SK-N-SH (cell line): ENCODE measurements around the gene PAM. TPM values are rescaled to one million over a fixed set of nuclear protein-coding genes. Genes with fewer than 3 reads are reported as not detected.

Source experiments
- CTCF ChIA-PET: fragments of 300-600, 350-600 bp; formaldehyde crosslinking; extraction: SDS; loops from one replicate; lab custom pipeline; 2021; lab: Yijun Ruan, JAX
- POLR2A ChIA-PET: fragments of 350-600 bp; sonication (Branson Sonifier 250); formaldehyde crosslinking; extraction: SDS; loops from one replicate; lab custom pipeline; 2020; ENCODE audit warnings: antibody characterized with exemption, inconsistent platforms; lab: Yijun Ruan, JAX
- DNase-seq: peaks from one replicate; pipeline ENCODE4 v3.0.0; 2012
- H2AFZ ChIP-seq: fragments of 200-600 bp; sonication (generic); 2 replicates; pipeline ENCODE4 v1.8.1; 2016; ENCODE audit warnings: antibody characterized with exemption, mild to moderate bottlenecking, low read depth
- H3F3A ChIP-seq: fragments of 200-600 bp; sonication (generic); replicated peaks from 2 replicates; pipeline ENCODE3; 2016; ENCODE audit warnings: antibody characterized with exemption, mild to moderate bottlenecking; ENCODE audit not compliant: insufficient read depth
- H3K27ac ChIP-seq, 2 experiments: fragments of 200-500 bp in 1 of 2; fragments of 200-600 bp in 1 of 2; sonication (Bioruptor generic) in 1 of 2; sonication (generic), shearing (Covaris generic) in 1 of 2; 2 replicates each; pipeline versions ENCODE4 v1.5.1 to v1.6.1; 2014 to 2016; ENCODE audit warnings: low read depth in 2 of 2, inconsistent platforms in 1 of 2, low read length in 1 of 2, mild to moderate bottlenecking in 1 of 2, mixed read lengths in 1 of 2
- H3K27me3 ChIP-seq: fragments of 200-600 bp; sonication (generic), shearing (Covaris generic); 2 replicates; pipeline ENCODE4 v1.6.1; 2016; ENCODE audit warnings: mixed run types; ENCODE audit not compliant: insufficient read depth
- H3K36me3 ChIP-seq, 2 experiments: fragments of 200-500 bp in 1 of 2; fragments of 200-600 bp in 1 of 2; sonication (Bioruptor generic) in 1 of 2; sonication (generic) in 1 of 2; replicated peaks in 1 of 2; 2 replicates each; pipeline versions ENCODE3 to v1.5.1; 2014 to 2016; ENCODE audit warnings: low read length in 1 of 2, mild to moderate bottlenecking in 1 of 2; ENCODE audit not compliant: insufficient read depth in 2 of 2, control insufficient read depth in 1 of 2
- H3K4me1 ChIP-seq, 2 experiments: fragments of 200-500 bp in 1 of 2; fragments of 200-600 bp in 1 of 2; sonication (Bioruptor generic) in 1 of 2; sonication (generic), shearing (Covaris generic) in 1 of 2; 2 replicates each; pipeline versions ENCODE4 v1.5.1 to v1.6.1; 2014 to 2016; ENCODE audit warnings: low read depth in 1 of 2, low read length in 1 of 2, mixed run types in 1 of 2; ENCODE audit not compliant: insufficient read depth in 2 of 2, control insufficient read depth in 1 of 2
- H3K4me2 ChIP-seq: fragments of 200-600 bp; sonication (generic), shearing (Covaris generic); 2 replicates; pipeline ENCODE4 v1.6.1; 2017; ENCODE audit warnings: mixed run types
- H3K4me3 ChIP-seq, 2 experiments: fragments of 200-500 bp in 1 of 2; fragments of 200-600 bp in 1 of 2; sonication (Bioruptor generic) in 1 of 2; sonication (generic), shearing (Covaris generic) in 1 of 2; 2 replicates each; pipeline versions ENCODE4 v1.5.1 to v1.8.1; 2014 to 2016; ENCODE audit warnings: low read depth in 2 of 2, inconsistent platforms in 1 of 2, low read length in 1 of 2, mild to moderate bottlenecking in 1 of 2, mixed read lengths in 1 of 2, moderate library complexity in 1 of 2
- H3K79me2 ChIP-seq: fragments of 200-600 bp; sonication (generic); 2 replicates; pipeline ENCODE4 v1.8.1; 2017; ENCODE audit warnings: mild to moderate bottlenecking; ENCODE audit not compliant: insufficient read depth
- H3K9ac ChIP-seq: fragments of 200-600 bp; sonication (generic); 2 replicates; pipeline ENCODE4 v1.6.1; 2017; ENCODE audit warnings: mixed run types
- H3K9me2 ChIP-seq: fragments of 200-600 bp; sonication (generic); 2 replicates; pipeline ENCODE4 v1.6.1; 2017; ENCODE audit warnings: mixed run types
- H3K9me3 ChIP-seq: fragments of 200-600 bp; sonication (generic); 2 replicates; pipeline ENCODE4 v1.6.1; 2017; ENCODE audit warnings: mixed run types, mild to moderate bottlenecking, moderate library complexity
- H4K20me1 ChIP-seq: fragments of 200-600 bp; sonication (generic); 2 replicates; pipeline ENCODE4 v1.6.1; 2017; ENCODE audit warnings: mild to moderate bottlenecking, mixed run types; ENCODE audit not compliant: insufficient read depth
- ELF1 ChIP-seq: IDR thresholded peaks from 2 replicates; pipeline ENCODE4 v1.4.0; 2012
- EZH2phosphoT487 ChIP-seq: fragments of 200-600 bp; sonication (generic); IDR thresholded peaks from 2 replicates; pipeline ENCODE4 v1.6.1; 2017; ENCODE audit warnings: low read depth, mixed run types, mild to moderate bottlenecking, antibody characterized with exemption, moderate library complexity, borderline replicate concordance
- FOXJ3 ChIP-seq: sonication (generic); formaldehyde crosslinking; IDR thresholded peaks from 2 replicates; pipeline ENCODE4 v1.5.1; 2020; ENCODE audit warnings: mild to moderate bottlenecking, missing genetic modification reagents
- GABPA ChIP-seq: IDR thresholded peaks from 2 replicates; pipeline ENCODE4 v1.4.0; 2012; ENCODE audit warnings: low read depth, mild to moderate bottlenecking
- IRF3 ChIP-seq: fragments of 150-350 bp; IDR thresholded peaks from 2 replicates; pipeline ENCODE4 v1.6.1; 2016; ENCODE audit warnings: mild to moderate bottlenecking, low read depth, low read length
- MAX ChIP-seq: IDR thresholded peaks from 2 replicates; pipeline ENCODE4 v1.4.0; 2012; ENCODE audit warnings: low read depth
- MEF2A ChIP-seq: IDR thresholded peaks from 2 replicates; pipeline ENCODE4 v1.4.0; 2012; ENCODE audit warnings: low read depth, borderline replicate concordance
- POLR2AphosphoS5 ChIP-seq: IDR thresholded peaks from 2 replicates; pipeline ENCODE4 v1.6.1; 2012; ENCODE audit warnings: low read depth, low read length
- RFX5 ChIP-seq: IDR thresholded peaks from 2 replicates; pipeline ENCODE4 v1.6.1; 2012; ENCODE audit warnings: mild to moderate bottlenecking, improper control_type of control experiment, low read length
- SIN3A ChIP-seq: IDR thresholded peaks from 2 replicates; pipeline ENCODE4 v1.6.1; 2012; ENCODE audit warnings: low read depth, mild to moderate bottlenecking, low read length, moderate library complexity, borderline replicate concordance
- TEAD4 ChIP-seq: IDR thresholded peaks from 2 replicates; pipeline ENCODE4 v1.4.0; 2012; ENCODE audit warnings: mild to moderate bottlenecking, borderline replicate concordance; ENCODE audit not compliant: insufficient read depth
- WGBS: methylation state at CpG from one replicate; pipeline ENCODE4 v1.1.6; 2017; ENCODE audit warnings: low lambda C conversion rate; 5-methylcytosine and 5-hydroxymethylcytosine counted together
- polyA plus RNA-seq, 3 experiments: library from polyadenylated mRNA; depleted of rRNA; stranded (reverse); fragments of >200 nt; gene quantifications; 2 replicates each; pipeline ENCODE4 v1.2.3, GENCODE V29; 2012

Gene PAM
- polyA plus RNA-seq, 1 of the 3 experiments (the other 2 are of a cell fraction) = 507 TPM

GRCh38 chr5:102879741-102880140 lies 124.6 kb downstream of the PAM start:
- Histone ChIP-seq H4K20me1 (no peaks in the 10 kb centered on the region; the same call in 1 of the 2 replicates), H3K27ac (no peak overlapping the region), H3K4me2 (no peak overlapping the region), H2AFZ (no peak overlapping the region), H3K9me3 (no peaks in the 10 kb centered on the region; the same call in 1 of the 2 replicates), H3K27me3 (no peaks in the 10 kb centered on the region), H3K4me3 (no peak overlapping the region), H3K36me3 (peaks cover 3 to 55% of the 10 kb centered on the region in 2 experiments), H3K79me2 (peaks cover 71% of the 10 kb centered on the region), H3K9ac (no peak overlapping the region), H3K4me1 (no peaks in the 10 kb centered on the region; a peak in 1 of 4 replicates), H3F3A (peaks cover 10% of the 10 kb centered on the region), H3K9me2 (no peaks in the 10 kb centered on the region)
- CTCF ChIA-PET = no interaction called here
- TF ChIP-seq MEF2A = no peak
- no peak for TF ChIP-seq ELF1
- no peak for TF ChIP-seq EZH2phosphoT487
- TF ChIP-seq IRF3 = no peak
- no peak for TF ChIP-seq SIN3A
- POLR2A ChIA-PET = no interaction called here
- 93% methylated on average over 6 of the region's 6 CpGs for WGBS
- no peak for DNase-seq

- TF ChIP-seq RFX5 (no peak), IRF3 (no peak), POLR2AphosphoS5 (no peak), FOXJ3 (CRISPR knock-in tag) (no peak)
- ChIA-PET CTCF (no interaction called here), POLR2A (no interaction called here)
- peaks cover 6 to 35% of the 10 kb centered on the region in 2 experiments for H3K36me3 ChIP-seq
- no peak overlapping the region for H3K27ac ChIP-seq
- H3K9ac ChIP-seq = no peak overlapping the region
- H4K20me1 ChIP-seq = peaks cover 4% of the 10 kb centered on the region; the same call in 1 of the 2 replicates
- H3K27me3 ChIP-seq = no peaks in the 10 kb centered on the region
- no peaks in the 10 kb centered on the region; a peak in 3 of 4 replicates for H3K4me1 ChIP-seq
- no peak overlapping the region for H3K4me2 ChIP-seq
- H2AFZ ChIP-seq = no peak overlapping the region
- peaks cover 5% of the 10 kb centered on the region for H3F3A ChIP-seq
- H3K4me3 ChIP-seq = no peak overlapping the region
- no peaks in the 10 kb centered on the region for H3K9me2 ChIP-seq
- H3K79me2 ChIP-seq = peaks cover 82% of the 10 kb centered on the region
- no peak for DNase-seq
- H3K9me3 ChIP-seq = no peaks in the 10 kb centered on the region; the same call in 1 of the 2 replicates
These were observed 131.5 kb downstream of the PAM start for GRCh38 chr5:102886586-102886985.

DNA sequence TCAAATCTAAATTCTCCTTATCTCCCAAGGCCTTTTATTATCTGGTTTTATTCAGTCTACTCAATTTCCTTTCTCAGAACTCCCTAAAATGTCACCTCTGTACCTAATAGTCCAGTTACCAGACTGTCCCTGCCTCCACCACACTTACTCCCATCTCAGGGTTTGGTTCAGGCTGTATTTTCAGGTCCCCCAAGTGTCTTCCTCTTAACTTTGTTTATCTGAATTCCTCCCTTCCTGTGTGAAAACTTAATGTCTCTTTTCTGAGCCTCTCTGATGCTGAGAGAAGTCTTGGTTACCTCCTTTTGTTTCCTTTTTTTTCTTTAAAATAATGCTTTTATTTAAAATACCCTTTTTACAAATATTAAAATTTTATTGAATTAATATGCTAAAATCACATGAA lies 133.4 kb downstream of the PAM start:
- Histone ChIP-seq H3K27ac (no peak overlapping the region), H3K79me2 (peaks cover 86% of the 10 kb centered on the region), H3K4me3 (no peak overlapping the region), H3K36me3 (peaks cover 9 to 19% of the 10 kb centered on the region in 2 experiments), H3F3A (peaks cover 5% of the 10 kb centered on the region), H3K4me1 (no peaks in the 10 kb centered on the region; a peak in 3 of 4 replicates), H4K20me1 (peaks cover 10% of the 10 kb centered on the region; the same call in 1 of the 2 replicates), H3K9me2 (no peaks in the 10 kb centered on the region), H3K27me3 (no peaks in the 10 kb centered on the region), H2AFZ (no peak overlapping the region), H3K4me2 (no peak overlapping the region), H3K9me3 (no peaks in the 10 kb centered on the region), H3K9ac (no peak overlapping the region)
- no peak for DNase-seq
- ChIA-PET CTCF (no interaction called here), POLR2A (no interaction called here)
- no peak for TF ChIP-seq TEAD4
- no peak for TF ChIP-seq GABPA
- no peak for TF ChIP-seq MAX
